ENCODE results near the gene GRAMD1A.
"Not testable (repeated sequence)": the region's sequence is repeated elsewhere in the genome, so short reads cannot be mapped to it uniquely, and the experiment has no call there.

GRAMD1A gene

GRCh38 chr19:34984287-34984686 is 15.8 kb upstream of the GRAMD1A start:
- DNase-seq (ENCODE audit: extremely low read depth, low read depth), result no peak
- TF ChIP-seq CTCF (IDR thresholded peaks at IDR 0.05; ENCODE audit: low read depth, low read length), result no peak

- no peak for TF ChIP-seq CTCF (IDR thresholded peaks at IDR 0.05; ENCODE audit: low read depth, low read length)
- DNase-seq (ENCODE audit: extremely low read depth, low read depth), result no peak
Observed at GRCh38 chr19:34985249-34986022, 14.7 kb upstream of the GRAMD1A start.

- TF ChIP-seq CTCF (IDR thresholded peaks at IDR 0.05; ENCODE audit: low read depth, low read length), result no peak
- no peak for DNase-seq (ENCODE audit: extremely low read depth, low read depth)
Observed at GRCh38 chr19:34988119-34988518, 12.0 kb upstream of the GRAMD1A start.

- TF ChIP-seq CTCF (IDR thresholded peaks at IDR 0.05; ENCODE audit: low read depth, low read length), result no peak
- no peak for DNase-seq (ENCODE audit: extremely low read depth, low read depth)
Observed at GRCh38 chr19:34989298-34989697, 10.8 kb upstream of the GRAMD1A start.

GRCh38 chr19:34990578-34991192 is 9.4 kb upstream of the GRAMD1A start:
- no peak for TF ChIP-seq CTCF (IDR thresholded peaks at IDR 0.05; ENCODE audit: low read depth, low read length)
- no peak for DNase-seq (ENCODE audit: extremely low read depth, low read depth)

- DNase-seq (ENCODE audit: extremely low read depth, low read depth), result no peak
- no peak for TF ChIP-seq CTCF (IDR thresholded peaks at IDR 0.05; ENCODE audit: low read depth, low read length)
Observed at GRCh38 chr19:34991542-34992333, 8.4 kb upstream of the GRAMD1A start.

GRCh38 chr19:34992582-34992981 is 7.5 kb upstream of the GRAMD1A start:
- DNase-seq (ENCODE audit: extremely low read depth, low read depth), result not testable (repeated sequence)

Data from AG09319 (cell line).